ENCODE data around the gene ITPRIPL2.

ITPRIPL2 gene

DNA sequence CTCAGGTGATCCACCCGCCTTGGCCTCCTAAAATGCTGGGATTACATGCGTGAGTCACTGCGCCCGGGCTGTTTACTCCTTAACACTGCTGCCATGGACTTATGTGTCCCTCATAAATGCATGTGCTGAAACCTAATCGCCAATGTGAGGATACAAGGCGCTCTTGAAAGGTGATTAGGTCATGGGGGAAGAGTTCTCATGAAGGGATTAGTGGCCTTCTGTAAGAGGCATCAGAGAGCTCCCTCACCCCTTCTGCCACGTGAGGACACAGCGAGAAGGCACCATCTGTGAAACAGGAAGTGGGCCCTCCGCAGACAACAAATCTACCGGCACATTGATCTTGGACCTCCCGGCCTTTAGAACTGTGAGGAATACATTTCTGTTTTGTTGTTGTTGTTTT is 19.1 kb downstream of the ITPRIPL2 start:
- no peak for DNase-seq (ENCODE audit: low read depth)
- in situ Hi-C loops (cut with HindIII; ENCODE audit: low sequenced_read_pairs): no loop called here
- no peak overlapping the region for H3K4me3 ChIP-seq (ENCODE audit: low read depth, low read length)
- TF ChIP-seq, protein P1, sequence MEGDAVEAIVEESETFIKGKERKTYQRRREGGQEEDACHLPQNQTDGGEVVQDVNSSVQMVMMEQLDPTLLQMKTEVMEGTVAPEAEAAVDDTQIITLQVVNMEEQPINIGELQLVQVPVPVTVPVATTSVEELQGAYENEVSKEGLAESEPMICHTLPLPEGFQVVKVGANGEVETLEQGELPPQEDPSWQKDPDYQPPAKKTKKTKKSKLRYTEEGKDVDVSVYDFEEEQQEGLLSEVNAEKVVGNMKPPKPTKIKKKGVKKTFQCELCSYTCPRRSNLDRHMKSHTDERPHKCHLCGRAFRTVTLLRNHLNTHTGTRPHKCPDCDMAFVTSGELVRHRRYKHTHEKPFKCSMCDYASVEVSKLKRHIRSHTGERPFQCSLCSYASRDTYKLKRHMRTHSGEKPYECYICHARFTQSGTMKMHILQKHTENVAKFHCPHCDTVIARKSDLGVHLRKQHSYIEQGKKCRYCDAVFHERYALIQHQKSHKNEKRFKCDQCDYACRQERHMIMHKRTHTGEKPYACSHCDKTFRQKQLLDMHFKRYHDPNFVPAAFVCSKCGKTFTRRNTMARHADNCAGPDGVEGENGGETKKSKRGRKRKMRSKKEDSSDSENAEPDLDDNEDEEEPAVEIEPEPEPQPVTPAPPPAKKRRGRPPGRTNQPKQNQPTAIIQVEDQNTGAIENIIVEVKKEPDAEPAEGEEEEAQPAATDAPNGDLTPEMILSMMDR (IDR thresholded peaks at IDR 0.05; ENCODE audit: low read depth, low read length, missing control alignments): no peak

DNA sequence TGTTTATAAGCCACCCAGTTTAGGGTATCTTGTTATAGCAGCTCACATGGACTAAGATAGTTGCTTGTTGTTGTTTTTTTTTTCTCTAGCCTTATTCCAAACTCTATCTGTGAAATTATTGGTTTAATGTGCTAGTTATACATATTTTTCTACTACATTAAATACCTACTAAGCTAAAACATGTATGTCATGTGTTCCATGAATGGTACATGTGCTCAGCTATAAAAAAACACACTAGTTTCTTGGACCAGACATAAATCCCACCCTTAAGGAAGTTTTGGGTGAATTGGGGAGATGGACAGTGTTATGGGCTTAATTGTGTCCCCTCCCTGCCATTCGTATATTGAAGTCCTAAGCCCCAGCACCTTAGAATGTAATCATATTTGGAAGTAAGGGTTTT is 19.8 kb downstream of the ITPRIPL2 start:
- no peak for DNase-seq (ENCODE audit: low read depth)
- in situ Hi-C loops (cut with HindIII; ENCODE audit: low sequenced_read_pairs): no loop called here
- TF ChIP-seq, protein P1 (IDR thresholded peaks at IDR 0.05; ENCODE audit: low read depth, low read length, missing control alignments): no peak
- no peak overlapping the region for H3K4me3 ChIP-seq (ENCODE audit: low read depth, low read length)

GRCh38 chr16:19135201-19135842 is 21.6 kb downstream of the ITPRIPL2 start:
- TF ChIP-seq, protein P1 (IDR thresholded peaks at IDR 0.05; ENCODE audit: low read depth, low read length, missing control alignments): no peak
- no peak overlapping the region for H3K4me3 ChIP-seq (ENCODE audit: low read depth, low read length)
- in situ Hi-C loops (cut with HindIII; ENCODE audit: low sequenced_read_pairs): no loop called here
- no peak for DNase-seq (ENCODE audit: low read depth)

- TF ChIP-seq, protein P1 (IDR thresholded peaks at IDR 0.05; ENCODE audit: low read depth, low read length, missing control alignments): no peak
- DNase-seq (ENCODE audit: low read depth): no peak
Measured at GRCh38 chr16:19135896-19136438, 22.2 kb downstream of the ITPRIPL2 start.

DNA sequence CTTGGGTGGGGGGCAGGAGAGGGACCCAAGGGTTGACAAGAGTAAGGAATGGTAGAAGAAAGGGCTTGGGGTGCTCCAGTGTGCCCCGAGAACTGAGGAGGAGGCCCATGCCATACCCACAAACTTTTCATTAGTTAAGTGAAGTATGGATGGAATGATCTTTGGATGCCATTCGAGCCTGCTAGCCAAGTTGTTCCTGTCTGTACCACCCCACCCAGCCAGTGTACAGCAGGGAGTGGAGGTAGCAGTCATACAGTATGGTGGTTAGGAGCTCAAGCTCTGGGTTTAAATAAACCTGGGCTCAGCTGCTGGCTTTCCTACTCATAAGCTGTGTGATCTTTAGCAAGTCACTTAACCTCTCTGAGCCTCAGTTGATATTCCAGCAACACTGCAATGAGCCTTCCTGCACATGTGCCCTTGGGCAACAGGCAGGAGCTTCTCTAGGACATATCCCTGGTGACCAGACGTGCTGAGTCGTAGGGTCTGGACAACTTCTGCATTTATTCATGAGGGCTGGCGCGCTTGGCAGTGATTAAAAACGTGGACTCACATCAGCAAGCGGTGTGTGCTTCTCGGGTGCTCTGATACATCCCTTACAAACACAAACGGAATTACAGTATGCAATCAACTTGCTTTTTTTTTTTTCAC is 22.9 kb downstream of the ITPRIPL2 start:
- in situ Hi-C loops (cut with HindIII; ENCODE audit: low sequenced_read_pairs): no loop called here
- no peak for DNase-seq (ENCODE audit: low read depth)
- no peak overlapping the region for H3K4me3 ChIP-seq (ENCODE audit: low read depth, low read length)
- TF ChIP-seq, protein P1 (IDR thresholded peaks at IDR 0.05; ENCODE audit: low read depth, low read length, missing control alignments): no peak

More at GRCh38 chr16:19135896-19136438, 22.2 kb downstream of the ITPRIPL2 start:
- in situ Hi-C loops (cut with HindIII; ENCODE audit: low sequenced_read_pairs): no loop called here
- H3K4me3 ChIP-seq (ENCODE audit: low read depth, low read length): no peak overlapping the region

- peak; percentile 74 for DNase-seq (ENCODE audit: low read depth)
- H3K4me3 ChIP-seq (ENCODE audit: low read depth, low read length): no peak overlapping the region
- TF ChIP-seq, protein P1 (IDR thresholded peaks at IDR 0.05; ENCODE audit: low read depth, low read length, missing control alignments): no peak
- in situ Hi-C loops (cut with HindIII; ENCODE audit: low sequenced_read_pairs): no loop called here
Measured at GRCh38 chr16:19137201-19138128, 23.7 kb downstream of the ITPRIPL2 start.

Data from astrocyte of the cerebellum (primary cell).